Measurements from ENCODE around the gene CTAGE4. TPM values are rescaled to one million over a fixed set of nuclear protein-coding genes. Genes with fewer than 3 reads are reported as not detected.
"Not testable (repeated sequence)": the region's sequence is repeated elsewhere in the genome, so short reads cannot be mapped to it uniquely, and the experiment has no call there.

CTAGE4 gene
- total and polyA plus RNA-seq, 11 donors: 0.03 to 2.6 (median 0.25) TPM; not detected in 4

DNA sequence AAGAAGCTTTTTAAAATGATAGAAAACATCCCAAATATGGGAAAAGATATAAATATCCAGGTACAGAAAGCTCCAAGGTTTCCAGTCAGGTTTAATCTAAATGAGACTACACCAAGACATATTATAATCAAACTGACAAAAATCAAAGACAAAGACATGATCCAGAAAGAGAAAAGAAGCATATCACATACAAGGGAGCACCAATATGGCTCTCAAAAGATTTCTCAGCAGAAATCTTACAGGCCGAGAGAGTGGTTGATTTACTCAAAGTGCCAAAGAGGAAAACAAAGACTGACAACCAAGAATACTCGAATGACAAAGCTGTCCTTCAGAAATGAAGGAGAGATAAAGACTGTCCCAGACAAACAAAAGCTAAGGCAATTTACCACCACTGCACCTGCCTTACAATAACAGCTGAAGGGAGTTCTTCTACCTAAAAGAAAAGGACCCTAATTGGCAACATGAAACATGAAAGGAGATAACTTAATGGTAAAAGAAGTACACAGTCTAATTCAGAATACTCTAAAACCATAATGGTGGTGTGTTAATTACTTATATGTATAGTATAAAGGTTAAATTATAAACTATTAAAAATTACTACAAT, 34.9 kb upstream of the CTAGE4 start:
- Histone ChIP-seq H3K36me3 (no peaks in the 10 kb centered on the region), H3K4me3 (no peak overlapping the region), H3K4me1 (no peaks in the 10 kb centered on the region), H3K27ac (no peak overlapping the region), H3K9me3 (peaks cover 0 to 58% (median 30%) of the 10 kb centered on the region in 12 donors), H3K27me3 (no peaks in the 10 kb centered on the region)
- no peak for ATAC-seq
- intact Hi-C loops (cut with DNase I): no loop called here
- 72 to 75% (median 72%) methylated on average over 2 of the region's 2 CpGs for WGBS, 4 donors
- DNase-seq: no peak
- TF ChIP-seq, protein P1, sequence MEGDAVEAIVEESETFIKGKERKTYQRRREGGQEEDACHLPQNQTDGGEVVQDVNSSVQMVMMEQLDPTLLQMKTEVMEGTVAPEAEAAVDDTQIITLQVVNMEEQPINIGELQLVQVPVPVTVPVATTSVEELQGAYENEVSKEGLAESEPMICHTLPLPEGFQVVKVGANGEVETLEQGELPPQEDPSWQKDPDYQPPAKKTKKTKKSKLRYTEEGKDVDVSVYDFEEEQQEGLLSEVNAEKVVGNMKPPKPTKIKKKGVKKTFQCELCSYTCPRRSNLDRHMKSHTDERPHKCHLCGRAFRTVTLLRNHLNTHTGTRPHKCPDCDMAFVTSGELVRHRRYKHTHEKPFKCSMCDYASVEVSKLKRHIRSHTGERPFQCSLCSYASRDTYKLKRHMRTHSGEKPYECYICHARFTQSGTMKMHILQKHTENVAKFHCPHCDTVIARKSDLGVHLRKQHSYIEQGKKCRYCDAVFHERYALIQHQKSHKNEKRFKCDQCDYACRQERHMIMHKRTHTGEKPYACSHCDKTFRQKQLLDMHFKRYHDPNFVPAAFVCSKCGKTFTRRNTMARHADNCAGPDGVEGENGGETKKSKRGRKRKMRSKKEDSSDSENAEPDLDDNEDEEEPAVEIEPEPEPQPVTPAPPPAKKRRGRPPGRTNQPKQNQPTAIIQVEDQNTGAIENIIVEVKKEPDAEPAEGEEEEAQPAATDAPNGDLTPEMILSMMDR (IDR thresholded peaks at IDR 0.05): no peak
- no peak for TF ChIP-seq POLR2A (IDR thresholded peaks at IDR 0.05)

DNA sequence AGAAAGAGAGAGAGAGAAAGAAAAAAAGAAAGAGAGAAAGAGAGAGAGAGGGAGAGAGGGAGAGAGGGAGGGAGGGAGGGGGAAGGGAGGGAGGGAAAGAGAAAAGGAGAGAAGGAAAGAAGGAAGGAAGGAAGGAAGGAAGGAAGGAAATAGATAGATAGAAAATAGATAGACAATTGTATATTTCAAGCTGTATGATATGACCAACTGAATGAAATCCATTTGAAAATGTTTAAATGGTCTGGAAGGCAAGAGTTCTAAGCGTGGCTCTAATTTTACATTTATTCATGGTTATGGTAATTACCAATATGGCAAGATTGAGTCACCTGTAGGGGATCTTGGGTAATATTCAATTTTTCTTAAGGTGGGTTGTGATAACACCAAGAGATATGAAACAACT, 24.4 kb upstream of the CTAGE4 start:
- H3K9me3 ChIP-seq: peaks cover 0 to 11% (median 0%) of the 10 kb centered on the region in 12 donors
- no peaks in the 10 kb centered on the region for H3K36me3 ChIP-seq
- H3K4me1 ChIP-seq: no peaks in the 10 kb centered on the region
- no peak overlapping the region for H3K27ac ChIP-seq
- no peak for DNase-seq
- intact Hi-C loops (cut with DNase I): no loop called here
- WGBS, 4 donors: 80 to 95% (median 88%) methylated on average over 1 of the region's 1 CpG
- TF ChIP-seq POLR2A (IDR thresholded peaks at IDR 0.05): no peak
- TF ChIP-seq, protein P1 (IDR thresholded peaks at IDR 0.05): no peak
- H3K27me3 ChIP-seq: no peaks in the 10 kb centered on the region
- no peak overlapping the region for H3K4me3 ChIP-seq
- ATAC-seq: no peak

DNA sequence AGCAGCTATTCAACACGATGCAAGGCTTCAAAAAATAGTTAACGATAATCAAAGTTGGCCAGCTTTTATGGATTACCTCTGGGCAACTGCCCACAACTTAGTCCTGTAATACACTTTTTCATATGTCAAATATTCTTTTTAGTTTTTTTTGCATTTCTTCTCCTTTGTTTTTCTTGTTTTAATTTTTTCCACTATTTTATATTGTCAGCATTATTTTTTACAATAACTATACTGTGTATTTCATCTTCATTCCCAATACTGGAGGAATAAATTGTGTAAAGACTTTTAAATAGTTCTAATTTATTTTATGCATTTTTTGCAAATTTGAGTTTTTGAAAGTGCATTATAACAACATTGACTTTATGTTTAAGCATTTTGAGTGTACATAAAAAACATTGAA, 18.5 kb upstream of the CTAGE4 start:
- H3K27me3 ChIP-seq: no peaks in the 10 kb centered on the region
- H3K9me3 ChIP-seq: peaks cover 0 to 11% (median 0%) of the 10 kb centered on the region in 12 donors
- no peak overlapping the region for H3K27ac ChIP-seq
- no peaks in the 10 kb centered on the region for H3K36me3 ChIP-seq
- DNase-seq (no peak), ATAC-seq (no peak)
- TF ChIP-seq, protein P1 (IDR thresholded peaks at IDR 0.05): no peak
- 64 to 80% (median 65%) methylated on average over 2 of the region's 2 CpGs for WGBS, 4 donors
- no peaks in the 10 kb centered on the region for H3K4me1 ChIP-seq
- H3K4me3 ChIP-seq: no peak overlapping the region
- intact Hi-C loops (cut with DNase I): no loop called here

DNA sequence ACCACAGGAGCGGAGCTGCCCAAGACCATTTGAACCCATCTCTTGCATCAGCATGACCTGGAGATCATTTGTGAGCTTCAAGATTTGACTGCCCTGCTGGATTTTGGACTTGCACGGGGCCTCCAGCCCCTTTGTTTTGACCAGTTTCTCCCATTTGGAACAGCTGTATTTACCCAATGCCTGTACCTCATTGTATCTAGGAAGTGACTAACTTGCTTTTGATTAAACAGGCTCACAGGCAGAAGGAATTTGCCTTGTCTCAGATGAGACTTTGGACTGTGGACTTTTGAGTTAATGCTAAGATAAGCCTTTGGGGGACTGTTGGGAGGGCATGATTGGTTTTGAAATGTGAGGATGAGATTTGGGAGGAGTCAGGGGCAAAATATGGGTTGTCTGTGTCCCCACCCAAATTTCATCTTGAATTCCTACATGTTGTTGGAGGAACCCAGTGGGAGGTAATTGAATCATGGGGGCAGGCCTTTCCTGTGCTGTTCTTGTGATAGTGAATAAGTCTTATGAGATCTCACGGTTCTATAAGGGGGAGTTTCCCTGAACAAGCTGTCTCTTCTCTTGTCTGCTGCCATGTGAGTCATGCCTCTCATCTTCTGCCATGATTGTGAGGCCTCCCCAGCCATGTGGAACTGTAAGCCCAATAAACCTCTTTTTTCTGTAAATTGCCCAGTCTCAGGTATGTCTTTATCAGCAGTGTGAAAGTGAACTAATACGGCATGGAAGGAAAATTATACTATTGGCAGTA, 11.5 kb upstream of the CTAGE4 start:
- H3K36me3 ChIP-seq, H3K4me3 ChIP-seq, ATAC-seq, DNase-seq, H3K27me3 ChIP-seq, H3K4me1 ChIP-seq, H3K9me3 ChIP-seq, H3K27ac ChIP-seq: not testable (repeated sequence)
- WGBS, 4 donors: 54 to 78% (median 77%) methylated on average over 3 to 4 of the region's 4 CpGs
- intact Hi-C loops (cut with DNase I): loop anchor here in 1 of 10 donors (10.0 kb wide), 1 partner anchor 223 kb away; no protein-coding TSS in a partner anchor
